Activated CD4-positive, CD25-positive, alpha-beta regulatory T cell treated with anti-CD3 and anti-CD28 coated beads, Interleukin-2, amount 50 U/mL, for 72 hours (primary cell): ENCODE results near the gene RNGTT.
A peak's percentile ranks its signal among the peaks of the same experiment; 100 is the strongest.
"Not testable (repeated sequence)": the region's sequence is repeated elsewhere in the genome, so short reads cannot be mapped to it uniquely, and the experiment has no call there.

Experiments
- DNase-seq: peaks from one replicate; pipeline ENCODE4 v3.0.0; 2021

Gene RNGTT

GRCh38 chr6:88785478-88785877, 177.9 kb downstream of the RNGTT start:
- no peak for DNase-seq

GRCh38 chr6:88780714-88781389, 182.6 kb downstream of the RNGTT start:
- peak; percentile 29 for DNase-seq

- no peak for DNase-seq
Measured at GRCh38 chr6:88775866-88776571, 187.4 kb downstream of the RNGTT start.

- not testable (repeated sequence) for DNase-seq
Measured at GRCh38 chr6:88768114-88768513, 195.3 kb downstream of the RNGTT start.

- DNase-seq = no peak
Measured at GRCh38 chr6:88764081-88764480, 199.3 kb downstream of the RNGTT start.

- DNase-seq = no peak
Measured at GRCh38 chr6:88763160-88763559, 200.3 kb downstream of the RNGTT start.

GRCh38 chr6:88761237-88762031, 202.0 kb downstream of the RNGTT start:
- no peak for DNase-seq

- DNase-seq = no peak
Measured at GRCh38 chr6:88760091-88760490, 203.3 kb downstream of the RNGTT start.

GRCh38 chr6:88750936-88751335, 212.5 kb downstream of the RNGTT start:
- no peak for DNase-seq

GRCh38 chr6:88749849-88750248, 213.6 kb downstream of the RNGTT start:
- DNase-seq = no peak

- no peak for DNase-seq
Measured at GRCh38 chr6:88748141-88748540, 215.3 kb downstream of the RNGTT start.

- DNase-seq = no peak
Measured at GRCh38 chr6:88741939-88742338, 221.5 kb downstream of the RNGTT start.

GRCh38 chr6:88741071-88741470, 222.3 kb downstream of the RNGTT start:
- no peak for DNase-seq

- no peak for DNase-seq
Measured at GRCh38 chr6:88734544-88734943, 228.9 kb downstream of the RNGTT start.

- DNase-seq = no peak
Measured at GRCh38 chr6:88730611-88731011, 232.8 kb downstream of the RNGTT start.

GRCh38 chr6:88728756-88729155, 234.7 kb downstream of the RNGTT start:
- DNase-seq = no peak

- not testable (repeated sequence) for DNase-seq
Measured at GRCh38 chr6:88726409-88726808, 237.0 kb downstream of the RNGTT start.

GRCh38 chr6:88725111-88725975, 238.1 kb downstream of the RNGTT start:
- DNase-seq = no peak

- no peak for DNase-seq
Measured at GRCh38 chr6:88722686-88723085, 240.7 kb downstream of the RNGTT start.

GRCh38 chr6:88716399-88716798, 247.0 kb downstream of the RNGTT start:
- DNase-seq = not testable (repeated sequence)

- no peak for DNase-seq
Measured at GRCh38 chr6:88712243-88712936, 251.0 kb downstream of the RNGTT start.

- DNase-seq = no peak
Measured at GRCh38 chr6:88709819-88710246, 253.6 kb downstream of the RNGTT start.
